Mucosa of stomach (tissue), 1 donor: Measurements from ENCODE around the gene ADAMTS17.

ENCODE experiments used
- H3K27me3 ChIP-seq: one replicate; pipeline ENCODE4 v1.7.0; 2013; ENCODE audit warnings: mild to moderate bottlenecking, low read length; ENCODE audit not compliant: control insufficient read depth, insufficient read depth
- H3K36me3 ChIP-seq: one replicate; pipeline ENCODE4 v1.7.0; 2013; ENCODE audit warnings: low read length; ENCODE audit not compliant: control insufficient read depth, insufficient read depth
- H3K4me1 ChIP-seq: one replicate; pipeline ENCODE4 v1.7.0; 2013; ENCODE audit warnings: mild to moderate bottlenecking, low read length; ENCODE audit not compliant: control insufficient read depth, insufficient read depth
- H3K4me3 ChIP-seq: one replicate; pipeline ENCODE4 v1.7.0; 2013; ENCODE audit warnings: low read length
- H3K9ac ChIP-seq: one replicate; pipeline ENCODE4 v1.7.0; 2013; ENCODE audit warnings: mild to moderate bottlenecking, low read length, moderate library complexity
- H3K9me3 ChIP-seq: one replicate; pipeline ENCODE4 v1.7.0; 2013; ENCODE audit warnings: mild to moderate bottlenecking, low read length, moderate library complexity; ENCODE audit not compliant: control insufficient read depth
- donor health status: Pancreatic carcinoma.

The ADAMTS17 gene

GRCh38 chr15:100249096-100249815 is 92.5 kb downstream of the ADAMTS17 start:
- Histone ChIP-seq H3K9ac (no peak overlapping the region), H3K9me3 (no peaks in the 10 kb centered on the region), H3K4me3 (no peak overlapping the region), H3K27me3 (no peaks in the 10 kb centered on the region), H3K36me3 (no peaks in the 10 kb centered on the region), H3K4me1 (peaks cover 13% of the 10 kb centered on the region)

DNA sequence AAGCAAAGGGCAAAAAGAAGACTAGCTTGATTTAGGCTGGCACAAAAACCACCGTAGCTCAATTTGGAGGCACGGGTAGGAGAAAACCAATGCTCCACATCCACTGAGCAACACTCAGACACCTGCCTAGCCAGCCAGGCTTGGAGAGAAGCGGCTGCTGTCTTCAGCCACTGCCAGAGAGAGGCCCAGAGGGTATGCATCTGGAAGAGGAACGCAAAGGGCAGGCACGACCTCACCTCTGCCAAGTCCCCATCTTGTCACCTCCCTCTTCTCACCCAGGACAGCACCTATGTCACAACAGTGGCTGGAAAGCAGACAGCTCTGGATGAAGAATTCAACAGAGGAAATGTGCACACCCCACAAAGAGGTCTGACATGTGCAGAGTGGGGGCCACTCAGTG is 93.5 kb downstream of the ADAMTS17 start:
- H3K9me3 ChIP-seq = no peaks in the 10 kb centered on the region
- no peak overlapping the region for H3K9ac ChIP-seq
- H3K36me3 ChIP-seq = no peaks in the 10 kb centered on the region
- H3K4me1 ChIP-seq = peaks cover 7% of the 10 kb centered on the region
- H3K27me3 ChIP-seq = no peaks in the 10 kb centered on the region
- no peak overlapping the region for H3K4me3 ChIP-seq

GRCh38 chr15:100247228-100248225 is 94.2 kb downstream of the ADAMTS17 start:
- peaks cover 2% of the 10 kb centered on the region for H3K4me1 ChIP-seq
- no peaks in the 10 kb centered on the region for H3K36me3 ChIP-seq
- H3K9me3 ChIP-seq = no peaks in the 10 kb centered on the region
- no peaks in the 10 kb centered on the region for H3K27me3 ChIP-seq
- H3K4me3 ChIP-seq = no peak overlapping the region
- no peak overlapping the region for H3K9ac ChIP-seq

DNA sequence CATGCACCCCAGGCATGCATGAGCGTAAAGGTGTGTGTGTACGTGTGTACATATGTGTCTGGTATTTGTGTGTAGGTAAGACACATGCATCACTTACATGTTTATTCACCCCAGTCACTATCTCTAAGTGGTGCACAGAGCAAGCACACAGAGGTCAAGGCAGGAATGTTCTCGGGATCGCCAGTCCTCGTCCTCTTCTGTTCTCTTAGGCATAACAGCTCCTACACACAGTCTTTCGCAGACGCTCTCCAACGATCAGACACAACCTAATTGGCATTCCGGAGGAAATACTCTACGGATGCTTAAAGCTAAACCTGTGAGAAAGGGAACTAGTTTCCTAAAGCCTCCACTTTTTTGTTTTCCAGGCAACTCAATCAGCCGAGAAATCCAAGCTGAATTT is 95.9 kb downstream of the ADAMTS17 start:
- Histone ChIP-seq H3K4me3 (no peak overlapping the region), H3K4me1 (no peaks in the 10 kb centered on the region), H3K9me3 (no peaks in the 10 kb centered on the region), H3K36me3 (no peaks in the 10 kb centered on the region), H3K9ac (no peak overlapping the region), H3K27me3 (no peaks in the 10 kb centered on the region)

DNA sequence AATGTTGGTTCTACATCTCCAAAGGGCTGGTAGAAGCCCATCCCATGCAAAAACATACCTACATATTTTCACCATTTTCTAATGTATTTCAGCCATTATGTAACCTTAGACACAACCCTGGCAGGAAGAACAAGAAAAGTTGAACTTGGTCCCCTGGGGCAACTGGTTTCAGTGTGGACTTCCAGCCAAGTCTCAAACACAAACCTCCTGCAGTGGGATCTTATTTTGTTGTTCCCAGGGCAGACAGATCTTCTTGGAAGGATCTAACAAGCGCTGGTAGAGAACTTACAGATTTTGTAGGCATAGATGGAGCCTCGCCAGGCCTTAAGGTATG is 96.3 kb downstream of the ADAMTS17 start:
- no peaks in the 10 kb centered on the region for H3K9me3 ChIP-seq
- H3K4me1 ChIP-seq = no peaks in the 10 kb centered on the region

DNA sequence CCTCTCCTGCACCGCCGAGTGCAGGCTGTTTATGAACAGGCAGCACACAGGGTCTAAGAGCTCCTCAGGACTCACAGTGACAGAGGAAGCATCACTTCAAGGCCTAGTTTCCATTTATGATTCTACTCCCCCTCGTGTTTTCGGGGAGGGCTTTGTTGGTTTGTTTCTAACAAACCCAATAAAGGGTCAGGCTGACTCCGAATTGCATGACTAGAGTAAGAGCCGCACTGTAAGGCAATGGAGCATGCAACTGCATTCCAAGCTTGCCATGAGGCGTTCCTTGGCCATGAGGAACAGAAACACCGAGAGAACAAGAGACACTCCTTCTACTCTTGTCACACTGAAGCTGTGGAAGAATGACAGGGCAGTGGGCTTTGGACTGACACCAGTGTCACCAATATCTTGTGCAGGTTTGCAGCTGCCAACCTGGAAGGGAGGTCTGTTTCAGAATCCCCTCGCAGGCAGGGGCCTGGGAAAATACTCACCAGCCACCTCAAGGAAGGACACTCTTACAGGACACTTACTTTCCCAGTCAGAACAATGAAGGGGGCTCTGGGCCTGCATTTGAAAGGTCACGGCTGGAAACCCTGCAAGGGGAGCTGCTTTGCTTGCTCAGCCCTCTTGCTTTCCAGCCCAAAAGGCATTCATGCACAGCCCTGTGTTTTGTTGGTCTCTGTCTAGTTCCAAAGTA is 96.8 kb downstream of the ADAMTS17 start:
- Histone ChIP-seq H3K9ac (no peak overlapping the region), H3K4me1 (no peaks in the 10 kb centered on the region), H3K27me3 (no peaks in the 10 kb centered on the region), H3K9me3 (no peaks in the 10 kb centered on the region), H3K4me3 (no peak overlapping the region), H3K36me3 (no peaks in the 10 kb centered on the region)

More for the DNA sequence above, 96.3 kb downstream of the ADAMTS17 start:
- Histone ChIP-seq H3K4me3 (no peak overlapping the region), H3K27me3 (no peaks in the 10 kb centered on the region), H3K9ac (no peak overlapping the region), H3K36me3 (no peaks in the 10 kb centered on the region)

DNA sequence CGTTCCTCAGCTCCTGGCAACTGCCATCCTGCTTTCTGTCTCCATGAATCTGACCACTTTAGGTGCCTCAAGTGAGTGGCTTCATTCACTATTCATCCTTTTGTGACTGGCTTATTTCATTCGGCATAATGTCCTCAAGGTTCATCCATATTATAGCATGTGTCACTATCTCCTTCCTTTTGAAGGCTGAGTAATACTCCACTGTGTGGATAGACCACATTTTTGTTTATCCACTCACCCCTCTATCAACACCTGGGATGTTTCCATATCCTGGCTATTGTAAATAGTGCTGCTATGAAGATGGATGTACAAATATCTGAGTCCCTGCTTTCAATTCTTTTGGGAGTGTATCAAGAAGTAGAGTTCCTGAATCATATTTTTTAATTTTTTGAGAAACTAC is 98.8 kb downstream of the ADAMTS17 start:
- Histone ChIP-seq H3K4me3 (no peak overlapping the region), H3K4me1 (no peaks in the 10 kb centered on the region), H3K9me3 (no peaks in the 10 kb centered on the region), H3K9ac (no peak overlapping the region), H3K36me3 (no peaks in the 10 kb centered on the region), H3K27me3 (no peaks in the 10 kb centered on the region)

- H3K9ac ChIP-seq = no peak overlapping the region
Observed at GRCh38 chr15:100241572-100242482, 99.9 kb downstream of the ADAMTS17 start.

DNA sequence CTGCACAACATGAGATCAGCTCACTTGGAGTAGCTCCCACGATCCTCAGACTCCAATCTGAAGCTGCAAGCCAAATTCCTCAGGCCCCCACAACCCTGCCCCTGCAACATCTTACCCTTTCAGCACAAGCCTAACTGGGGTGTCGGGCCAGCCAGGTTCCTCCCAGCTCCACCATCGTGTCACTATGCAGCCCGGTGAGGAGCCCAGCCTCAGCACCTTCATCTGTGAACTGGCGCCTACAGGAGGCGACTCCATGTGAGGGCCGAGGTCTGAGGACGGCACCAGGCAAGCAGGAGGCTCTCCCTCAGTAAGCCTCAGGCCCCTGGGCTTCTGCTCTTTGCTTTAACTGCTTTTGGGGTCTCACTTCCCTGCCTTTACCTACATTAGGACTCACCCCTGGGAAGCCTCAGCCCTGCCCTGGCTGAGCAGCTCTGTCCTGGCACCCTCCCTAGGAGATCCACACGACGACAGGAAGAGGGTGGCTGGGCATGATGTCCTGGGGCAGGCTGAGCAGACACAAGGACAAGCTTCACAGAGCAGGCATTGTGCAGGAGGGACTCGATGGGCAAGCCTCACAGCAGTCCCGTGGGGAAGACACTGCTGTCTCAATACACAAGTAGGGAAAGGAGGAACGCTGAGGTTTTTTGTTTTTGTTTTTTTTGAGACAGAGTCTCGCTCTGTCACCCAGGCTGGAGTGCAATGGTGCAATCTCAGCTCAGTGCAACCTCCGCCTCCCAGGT is 104.6 kb downstream of the ADAMTS17 start:
- Histone ChIP-seq H3K9me3 (no peaks in the 10 kb centered on the region), H3K4me3 (no peak overlapping the region), H3K27me3 (no peaks in the 10 kb centered on the region)

More at GRCh38 chr15:100241572-100242482, 99.9 kb downstream of the ADAMTS17 start:
- Histone ChIP-seq H3K9me3 (no peaks in the 10 kb centered on the region), H3K4me1 (no peaks in the 10 kb centered on the region), H3K27me3 (no peaks in the 10 kb centered on the region), H3K4me3 (no peak overlapping the region), H3K36me3 (no peaks in the 10 kb centered on the region)

DNA sequence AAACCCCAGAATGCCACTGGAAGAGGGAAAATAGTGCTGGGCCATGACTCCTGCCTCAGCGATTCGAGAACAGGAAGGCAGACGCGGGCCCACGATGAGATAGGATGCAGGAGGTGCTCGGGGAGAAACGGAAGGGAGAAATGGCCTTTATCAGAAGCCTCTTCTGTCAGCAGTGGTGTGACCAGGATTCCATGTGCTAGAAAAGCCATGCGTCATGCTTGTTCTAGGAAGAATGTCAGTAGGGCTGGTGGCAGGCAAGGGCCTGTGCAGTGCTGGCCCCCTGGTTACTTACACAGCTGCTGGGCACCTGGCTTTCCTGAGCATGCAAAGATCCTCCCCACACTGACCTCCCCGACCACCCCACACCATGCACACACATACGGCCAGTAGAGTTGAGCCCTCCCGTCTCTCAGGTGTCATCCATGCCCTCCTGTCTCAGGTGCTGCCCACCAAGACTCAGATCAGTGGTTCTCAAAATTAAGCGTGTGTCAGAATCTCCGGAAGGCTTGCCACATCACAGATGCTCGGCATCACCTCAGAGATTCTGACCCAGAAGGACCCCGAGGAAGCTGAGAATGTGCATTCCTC is 106.7 kb downstream of the ADAMTS17 start:
- Histone ChIP-seq H3K4me3 (no peak overlapping the region), H3K4me1 (peaks cover 10% of the 10 kb centered on the region), H3K9ac (no peak overlapping the region), H3K9me3 (no peaks in the 10 kb centered on the region), H3K27me3 (no peaks in the 10 kb centered on the region), H3K36me3 (no peaks in the 10 kb centered on the region)

More for the DNA sequence above, 104.6 kb downstream of the ADAMTS17 start:
- peaks cover 10% of the 10 kb centered on the region for H3K4me1 ChIP-seq
- H3K9ac ChIP-seq = no peak overlapping the region
- H3K36me3 ChIP-seq = no peaks in the 10 kb centered on the region
